NCI-H146 (cell line): ENCODE measurements around the gene TYW1B.
"Not testable (repeated sequence)": the region's sequence is repeated elsewhere in the genome, so short reads cannot be mapped to it uniquely, and the experiment has no call there.

ENCODE experiments used
- DNase-seq: peaks from one replicate; lab custom pipeline; 2025; lab: John Stamatoyannopoulos, UW

Gene TYW1B

DNA sequence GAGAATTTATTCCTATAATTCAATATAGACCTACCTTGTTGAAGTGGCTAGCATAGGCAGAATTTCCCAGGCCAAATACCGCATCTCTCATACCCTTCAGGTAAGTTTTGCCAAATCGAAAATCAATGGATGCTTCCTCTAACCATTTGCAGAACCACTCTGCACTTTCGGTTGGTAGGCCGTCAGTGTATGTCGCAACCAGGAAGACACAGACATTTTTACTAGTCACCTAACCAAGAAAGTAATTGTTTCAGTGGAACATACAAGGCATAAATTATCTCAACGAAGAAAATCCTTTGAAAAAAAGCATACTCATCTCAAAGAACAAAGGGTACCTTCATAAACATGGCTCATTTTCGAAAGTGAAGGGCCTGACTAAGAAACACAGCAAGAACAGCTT, 17.6 kb downstream of the TYW1B start:
- DNase-seq: not testable (repeated sequence)

DNA sequence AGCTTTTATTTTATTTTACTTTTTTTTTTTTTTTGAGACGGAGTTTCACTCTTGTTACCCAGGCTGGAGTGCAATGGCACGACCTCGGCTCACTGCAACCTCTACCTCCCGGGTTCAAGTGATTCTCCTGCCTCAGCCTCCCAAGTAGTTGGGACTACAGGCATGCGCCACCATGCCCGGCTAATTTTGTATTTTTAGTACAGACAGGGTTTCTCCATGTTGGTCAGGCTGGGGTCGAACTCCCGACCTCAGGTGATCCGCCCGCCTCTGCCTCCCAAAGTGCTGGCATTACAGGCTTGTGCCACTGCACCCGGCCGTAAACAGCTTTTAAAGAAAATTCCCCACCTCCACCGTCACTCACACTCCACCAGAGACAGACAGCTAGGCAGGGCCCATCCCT, 19.5 kb downstream of the TYW1B start:
- DNase-seq: not testable (repeated sequence)

DNA sequence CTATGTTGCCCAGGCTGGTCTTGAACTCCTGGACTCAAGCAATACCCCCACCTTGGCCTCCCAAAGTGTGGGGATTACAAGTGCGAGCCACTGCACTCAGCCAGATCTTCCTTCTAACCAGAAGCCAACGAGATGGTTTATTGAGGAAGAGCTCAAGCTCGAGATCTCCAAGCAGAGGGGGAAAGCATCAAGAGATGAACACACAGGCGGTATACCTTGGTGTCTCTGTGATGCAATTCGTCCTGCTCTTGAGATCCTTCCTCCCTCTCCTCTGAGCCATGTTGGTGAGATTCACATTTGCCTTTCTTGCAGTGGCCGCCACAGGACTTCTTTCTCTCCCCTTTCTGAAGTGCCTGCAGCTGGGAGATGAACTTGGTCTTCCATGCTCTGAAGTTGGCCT, 21.1 kb downstream of the TYW1B start:
- DNase-seq: not testable (repeated sequence)

DNA sequence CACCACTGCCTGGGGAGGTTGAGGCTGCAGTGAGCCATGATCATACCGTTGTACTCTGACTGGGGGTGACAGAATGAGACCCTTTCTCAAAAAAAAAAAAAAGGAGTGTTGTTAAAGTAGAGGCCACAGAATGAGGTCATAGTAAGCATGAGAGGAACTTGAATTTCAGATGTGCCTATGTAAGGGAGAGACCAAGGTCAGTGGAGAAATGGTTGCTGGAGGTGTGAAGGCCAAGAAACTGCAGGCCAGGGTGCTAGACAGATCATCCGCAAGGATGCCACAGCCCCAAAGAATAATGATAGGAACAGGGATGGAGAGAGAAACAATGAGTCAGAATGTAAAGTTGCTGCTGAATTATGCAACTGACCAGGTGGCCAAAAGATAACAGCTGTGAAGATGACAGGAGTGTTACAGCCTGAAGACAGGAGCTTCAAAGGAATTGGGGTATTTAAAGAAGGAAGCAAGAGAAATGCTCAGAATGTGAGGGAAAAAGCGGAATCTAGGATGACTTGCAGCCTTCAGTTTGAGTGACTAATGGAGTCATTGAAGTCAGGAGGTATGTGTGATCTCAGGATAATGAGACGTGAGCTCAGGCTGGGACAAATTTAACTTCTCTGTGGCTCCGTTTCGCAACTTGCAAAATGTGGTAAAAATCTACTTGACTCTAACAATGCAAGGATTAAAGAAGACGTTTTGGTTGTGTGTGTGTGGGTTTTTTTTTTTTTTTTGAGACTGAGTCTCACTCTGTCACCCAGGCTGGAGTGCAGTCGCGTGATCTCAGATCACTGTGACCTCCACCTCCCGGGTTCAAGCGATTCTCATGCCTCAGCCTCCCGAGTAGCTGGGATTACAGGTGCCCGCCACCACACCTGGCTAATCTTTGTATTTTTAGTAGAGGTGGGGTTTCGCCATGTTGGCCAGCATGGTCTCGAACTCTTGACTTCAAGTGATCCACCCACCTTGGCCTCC, 22.2 kb downstream of the TYW1B start:
- no peak for DNase-seq

- not testable (repeated sequence) for DNase-seq
Observed at GRCh38 chr7:72803778-72804177, 24.2 kb downstream of the TYW1B start.

DNA sequence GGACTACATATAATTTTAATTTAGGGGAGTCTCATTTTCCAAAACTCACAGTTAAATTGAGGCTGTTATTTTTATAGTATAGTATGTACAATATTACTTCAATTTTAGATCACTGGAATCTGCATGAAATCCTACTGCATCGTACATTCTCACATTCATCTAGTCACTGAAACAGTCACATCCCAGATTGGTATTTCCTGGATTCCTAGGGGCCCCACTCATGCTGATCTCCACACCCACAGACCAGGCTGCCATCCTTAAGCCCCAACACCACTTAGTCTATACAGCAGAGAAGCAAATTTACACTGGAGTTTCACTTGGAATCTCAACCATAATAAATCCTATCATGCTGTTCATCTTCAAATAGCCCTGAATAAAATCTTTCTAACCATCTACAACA, 26.4 kb downstream of the TYW1B start:
- not testable (repeated sequence) for DNase-seq

- not testable (repeated sequence) for DNase-seq
Observed at GRCh38 chr7:72795401-72795800, 32.6 kb downstream of the TYW1B start.

GRCh38 chr7:72793791-72794190, 34.2 kb downstream of the TYW1B start:
- DNase-seq: no peak

DNA sequence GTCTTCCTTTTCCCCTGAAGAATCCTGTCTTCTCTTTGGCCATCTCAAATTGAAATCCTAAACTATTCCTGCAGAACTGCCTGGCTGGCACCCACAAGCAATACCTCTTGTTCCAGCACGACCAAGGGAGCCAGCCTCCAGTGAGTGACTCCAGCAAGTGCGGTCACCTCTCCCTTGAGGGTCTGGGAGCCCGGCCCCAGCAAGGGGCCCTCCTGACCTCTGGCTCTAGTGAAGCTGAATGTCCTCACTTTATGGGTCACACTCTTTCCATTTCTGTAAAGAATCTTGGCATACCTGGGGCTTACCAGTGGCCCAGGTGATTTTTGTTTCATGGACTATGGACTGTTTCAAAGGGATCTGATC, 37.3 kb downstream of the TYW1B start:
- DNase-seq: not testable (repeated sequence)

- DNase-seq: not testable (repeated sequence)
Observed at GRCh38 chr7:72790048-72790697, 37.8 kb downstream of the TYW1B start.

DNA sequence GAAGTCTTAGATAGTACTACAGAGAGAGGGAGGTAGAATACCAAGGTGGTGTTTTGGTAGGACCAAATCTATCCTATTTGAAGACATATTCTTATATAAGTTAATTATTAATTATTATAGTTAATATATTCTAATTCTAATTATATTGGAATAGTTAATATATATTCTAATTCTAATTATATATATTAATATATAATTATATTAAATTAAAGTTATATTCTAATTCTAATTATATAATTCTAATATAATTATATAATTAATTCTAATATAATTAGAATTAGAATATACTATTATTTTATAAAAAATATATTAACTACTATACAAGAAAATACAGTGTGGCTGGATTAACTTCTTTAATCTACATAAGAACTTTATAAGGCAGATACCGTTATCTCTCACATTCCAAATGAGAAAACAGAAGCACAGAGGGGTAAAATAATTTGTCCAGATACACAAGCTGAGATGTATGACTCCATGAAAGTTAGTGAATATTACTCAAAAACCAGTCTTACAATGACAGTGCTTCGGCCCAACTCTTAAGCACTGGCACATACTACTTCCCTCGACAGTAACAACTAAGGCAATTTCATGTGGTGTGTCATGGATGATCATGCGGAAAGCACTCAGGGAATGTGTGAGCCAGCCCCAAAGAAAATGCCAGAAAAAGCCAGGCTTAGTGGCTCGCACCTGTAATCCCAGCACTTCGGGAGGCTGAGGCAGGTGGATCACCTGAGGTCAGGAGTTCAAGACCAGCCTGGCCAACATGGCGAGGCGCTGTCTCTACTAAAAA, 42.6 kb downstream of the TYW1B start:
- DNase-seq: no peak

- not testable (repeated sequence) for DNase-seq
Observed at GRCh38 chr7:72783601-72784370, 44.2 kb downstream of the TYW1B start.

- no peak for DNase-seq
Observed at GRCh38 chr7:72781631-72782030, 46.4 kb downstream of the TYW1B start.

GRCh38 chr7:72781161-72781560, 46.8 kb downstream of the TYW1B start:
- no peak for DNase-seq

DNA sequence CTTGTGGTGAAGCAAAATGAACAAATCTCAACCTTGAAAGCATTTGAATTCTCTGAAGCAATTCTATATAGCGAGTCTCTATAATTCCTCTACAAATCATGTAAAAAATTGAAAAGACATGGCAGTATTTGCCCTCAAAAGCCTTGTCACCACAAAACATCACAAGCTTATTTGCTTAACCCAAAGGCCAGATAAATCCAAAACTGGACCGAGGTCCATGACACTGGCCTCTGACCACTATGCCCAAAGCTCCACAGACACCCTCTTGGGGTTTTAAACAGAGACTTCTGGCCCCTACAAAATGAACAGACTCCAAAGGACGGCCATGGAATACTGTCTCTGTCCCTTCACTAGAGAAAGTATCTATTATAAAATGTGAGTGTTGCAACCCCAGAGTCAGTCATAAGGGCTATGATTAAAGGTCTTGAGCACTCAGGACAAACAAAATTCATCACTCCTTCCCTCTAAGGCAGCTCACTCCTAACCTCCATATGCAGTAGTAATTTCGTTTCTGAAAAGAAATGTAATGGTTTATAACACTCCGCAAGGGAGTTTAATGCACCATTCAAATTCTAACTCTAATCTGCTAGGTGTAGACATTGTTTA, 47.6 kb downstream of the TYW1B start:
- not testable (repeated sequence) for DNase-seq

- DNase-seq: not testable (repeated sequence)
Observed at GRCh38 chr7:72777167-72777566, 50.8 kb downstream of the TYW1B start.

DNA sequence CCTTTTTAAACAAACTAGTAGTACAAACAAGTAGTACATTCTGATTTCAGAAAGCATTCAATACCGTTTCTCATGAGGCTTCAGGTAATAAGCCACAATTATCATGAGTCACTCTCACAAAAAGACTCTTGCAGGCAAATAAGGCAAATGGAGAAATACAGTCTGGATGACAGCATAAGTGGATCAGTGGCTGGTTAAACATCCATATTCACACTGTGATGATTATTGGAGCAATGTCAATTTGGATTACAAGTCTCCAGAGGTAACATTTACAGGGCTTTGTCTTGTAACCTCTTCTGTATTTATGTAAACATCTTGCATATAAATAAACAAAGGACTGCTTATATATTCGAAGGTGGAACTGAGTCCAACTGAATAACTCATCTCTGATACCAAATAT, 55.4 kb downstream of the TYW1B start:
- DNase-seq: peak; percentile 28

GRCh38 chr7:72766994-72767393, 61.0 kb downstream of the TYW1B start:
- not testable (repeated sequence) for DNase-seq

GRCh38 chr7:72760602-72761001, 67.4 kb downstream of the TYW1B start:
- no peak for DNase-seq

- DNase-seq: no peak
Observed at GRCh38 chr7:72754312-72754711, 73.7 kb downstream of the TYW1B start.

GRCh38 chr7:72753781-72754180, 74.2 kb downstream of the TYW1B start:
- DNase-seq: no peak
